Measurements from ENCODE around the gene RAP1GAP2. TPM values are rescaled to one million over a fixed set of nuclear protein-coding genes. Genes with fewer than 3 reads are reported as not detected.
A peak's percentile ranks its signal among the peaks of the same experiment; 100 is the strongest.

RAP1GAP2 gene
- polyA plus RNA-seq, 1 experiment, result 4.8 TPM

DNA sequence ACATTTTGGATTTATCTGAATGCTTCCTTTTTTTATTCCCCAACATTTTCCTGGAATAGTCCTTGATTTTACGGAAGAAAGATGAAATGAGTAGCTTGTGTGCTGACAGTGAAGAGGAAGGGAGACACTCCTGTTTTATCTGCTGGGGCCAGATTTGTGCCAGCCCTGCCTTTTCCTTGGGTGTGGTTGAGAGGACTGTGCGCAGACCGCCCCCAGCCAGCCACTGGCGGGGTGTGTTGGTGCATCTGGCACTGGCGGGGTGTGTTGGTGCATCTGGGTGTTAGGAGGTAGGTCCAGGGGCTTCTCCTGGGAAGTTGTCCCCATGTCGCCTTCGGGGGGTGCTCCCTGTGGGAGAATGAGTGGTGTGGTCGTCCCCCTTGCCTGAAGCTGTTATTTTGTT lies 39.5 kb downstream of the RAP1GAP2 start:
- Histone ChIP-seq H3K36me3 (ENCODE audit: control insufficient read depth, insufficient read depth, low read length) (no peaks in the 10 kb centered on the region), H3K4me3 (ENCODE audit: low read depth, low read length) (no peak overlapping the region), H3K27me3 (ENCODE audit: control insufficient read depth, insufficient read depth, low read length) (0 out of 2 replicates have a peak, but pooled peaks cover 1% of the 10 kb centered on the region)
- DNase-seq (ENCODE audit: low read depth), result no peak
- ChIA-PET POLR2A (no interaction called here), CTCF (interaction anchor here (0.6 to 5.0 kb wide), 3 partner anchors 9 to 203 kb away, joined by 4 to 34 read pairs (median 4); no protein-coding TSS in a partner anchor)
- TF ChIP-seq, protein P1, sequence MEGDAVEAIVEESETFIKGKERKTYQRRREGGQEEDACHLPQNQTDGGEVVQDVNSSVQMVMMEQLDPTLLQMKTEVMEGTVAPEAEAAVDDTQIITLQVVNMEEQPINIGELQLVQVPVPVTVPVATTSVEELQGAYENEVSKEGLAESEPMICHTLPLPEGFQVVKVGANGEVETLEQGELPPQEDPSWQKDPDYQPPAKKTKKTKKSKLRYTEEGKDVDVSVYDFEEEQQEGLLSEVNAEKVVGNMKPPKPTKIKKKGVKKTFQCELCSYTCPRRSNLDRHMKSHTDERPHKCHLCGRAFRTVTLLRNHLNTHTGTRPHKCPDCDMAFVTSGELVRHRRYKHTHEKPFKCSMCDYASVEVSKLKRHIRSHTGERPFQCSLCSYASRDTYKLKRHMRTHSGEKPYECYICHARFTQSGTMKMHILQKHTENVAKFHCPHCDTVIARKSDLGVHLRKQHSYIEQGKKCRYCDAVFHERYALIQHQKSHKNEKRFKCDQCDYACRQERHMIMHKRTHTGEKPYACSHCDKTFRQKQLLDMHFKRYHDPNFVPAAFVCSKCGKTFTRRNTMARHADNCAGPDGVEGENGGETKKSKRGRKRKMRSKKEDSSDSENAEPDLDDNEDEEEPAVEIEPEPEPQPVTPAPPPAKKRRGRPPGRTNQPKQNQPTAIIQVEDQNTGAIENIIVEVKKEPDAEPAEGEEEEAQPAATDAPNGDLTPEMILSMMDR (IDR thresholded peaks at IDR 0.05; ENCODE audit: insufficient read depth, low read depth, low read length), result no peak

DNA sequence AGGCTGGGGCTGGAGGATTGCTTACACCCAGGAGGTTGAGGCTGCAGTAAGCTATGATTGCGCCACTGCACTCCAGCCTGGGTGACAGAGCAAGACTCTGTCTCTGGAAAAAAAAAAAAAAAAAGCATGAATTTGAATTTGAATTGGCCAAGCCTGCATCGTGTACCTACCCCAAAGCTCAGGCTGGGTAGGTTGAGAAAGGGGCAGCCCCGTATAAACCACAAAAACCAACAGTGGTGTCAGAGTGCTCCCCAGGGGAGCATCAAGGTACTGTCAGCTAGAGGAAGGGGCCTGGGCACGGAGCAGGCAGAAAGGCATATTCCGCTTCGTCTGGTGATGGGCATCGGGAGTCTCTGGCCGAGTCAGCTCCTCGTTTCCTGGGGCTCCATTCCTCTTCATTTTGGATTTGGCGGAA lies 40.9 kb downstream of the RAP1GAP2 start:
- DNase-seq (ENCODE audit: low read depth), result no peak
- POLR2A ChIA-PET, result no interaction called here
- Histone ChIP-seq H3K4me3 (ENCODE audit: low read depth, low read length) (no peak overlapping the region), H3K36me3 (ENCODE audit: control insufficient read depth, insufficient read depth, low read length) (no peaks in the 10 kb centered on the region), H3K27me3 (ENCODE audit: control insufficient read depth, insufficient read depth, low read length) (0 out of 2 replicates have a peak, but pooled peaks cover 1% of the 10 kb centered on the region)
- CTCF ChIA-PET, result interaction anchor here (1.0 to 5.0 kb wide), 2 partner anchors 10 to 176 kb away, joined by 4 to 34 read pairs; no protein-coding TSS in a partner anchor
- TF ChIP-seq, protein P1 (IDR thresholded peaks at IDR 0.05; ENCODE audit: insufficient read depth, low read depth, low read length), result no peak

DNA sequence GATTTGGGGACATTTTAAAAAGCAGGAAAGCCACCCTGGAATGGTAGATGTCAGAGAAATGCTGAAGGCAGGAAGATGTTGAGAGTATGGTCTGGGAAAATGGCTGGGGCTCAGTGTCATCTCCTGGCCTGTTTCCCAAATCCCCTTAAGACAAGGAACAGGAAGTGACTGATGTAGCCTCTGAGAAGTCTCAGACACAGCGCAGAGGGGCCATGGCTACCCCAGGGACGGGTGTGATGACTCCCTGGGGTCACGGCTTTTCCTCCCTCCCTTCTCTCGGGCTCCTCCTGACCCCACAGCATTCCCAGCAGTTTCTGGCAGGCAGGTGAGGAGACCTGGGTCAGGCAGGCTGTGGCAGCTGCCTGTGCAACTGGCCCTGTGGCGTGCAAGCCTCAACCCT lies 45.4 kb downstream of the RAP1GAP2 start:
- TF ChIP-seq, protein P1 (IDR thresholded peaks at IDR 0.05; ENCODE audit: insufficient read depth, low read depth, low read length), result no peak
- no peak for DNase-seq (ENCODE audit: low read depth)
- Histone ChIP-seq H3K4me3 (ENCODE audit: low read depth, low read length) (no peak overlapping the region), H3K27me3 (ENCODE audit: control insufficient read depth, insufficient read depth, low read length) (no peaks in the 10 kb centered on the region), H3K36me3 (ENCODE audit: control insufficient read depth, insufficient read depth, low read length) (no peaks in the 10 kb centered on the region)
- ChIA-PET CTCF (no interaction called here), POLR2A (no interaction called here)

DNA sequence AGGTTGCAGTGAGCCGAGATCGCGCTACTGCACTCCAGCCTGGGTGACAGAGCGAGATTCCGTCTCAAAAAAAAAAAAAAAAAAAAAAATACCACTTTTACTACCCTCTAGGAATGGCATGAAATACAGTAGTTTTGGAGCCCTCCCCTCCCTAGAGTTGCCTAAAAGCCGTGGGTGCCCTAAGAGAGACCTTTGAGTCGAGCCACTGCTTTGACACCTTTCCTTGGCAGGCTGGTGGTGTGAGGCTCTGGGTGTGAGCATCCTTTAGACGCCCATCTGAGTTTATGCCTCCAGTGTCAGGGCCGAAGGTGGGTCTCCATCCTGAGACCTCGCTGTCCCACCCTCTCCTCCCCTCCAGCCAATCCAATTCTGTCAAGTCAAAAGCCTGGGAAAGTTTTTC lies 46.2 kb downstream of the RAP1GAP2 start:
- ChIA-PET POLR2A (no interaction called here), CTCF (interaction anchor here (0.6 kb wide), 1 partner anchor 31 kb away, joined by 3 read pairs; no protein-coding TSS in a partner anchor)
- Histone ChIP-seq H3K4me3 (ENCODE audit: low read depth, low read length) (no peak overlapping the region), H3K36me3 (ENCODE audit: control insufficient read depth, insufficient read depth, low read length) (no peaks in the 10 kb centered on the region), H3K27me3 (ENCODE audit: control insufficient read depth, insufficient read depth, low read length) (no peaks in the 10 kb centered on the region)
- DNase-seq (ENCODE audit: low read depth), result no peak
- TF ChIP-seq, protein P1 (IDR thresholded peaks at IDR 0.05; ENCODE audit: insufficient read depth, low read depth, low read length), result no peak

DNA sequence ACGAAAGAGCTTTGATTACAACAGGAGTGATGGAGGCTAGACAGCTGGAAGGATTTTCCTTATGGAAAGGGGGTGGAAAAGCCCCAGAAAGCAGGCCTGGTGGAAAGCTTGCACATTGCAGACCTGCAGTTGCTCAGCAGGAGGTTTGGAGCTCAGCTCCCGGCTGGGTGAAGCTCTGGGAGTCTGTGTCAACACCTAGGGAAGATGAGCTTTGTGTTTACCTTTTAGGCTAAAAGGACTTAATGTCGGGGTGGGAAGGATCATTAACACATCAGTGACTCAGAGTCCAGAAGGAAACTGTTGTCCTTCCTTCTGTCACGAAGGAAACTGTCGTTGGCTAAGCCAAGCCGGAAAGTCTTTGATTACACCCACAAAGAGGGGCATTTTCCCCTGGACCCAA lies 48.2 kb downstream of the RAP1GAP2 start:
- H3K4me3 ChIP-seq (ENCODE audit: low read depth, low read length), result no peak overlapping the region
- ChIA-PET CTCF (interaction anchor here (0.5 to 7.3 kb wide), 3 partner anchors 29 to 170 kb away, joined by 3 to 83 read pairs (median 3); no protein-coding TSS in a partner anchor), POLR2A (no interaction called here)
- no peaks in the 10 kb centered on the region for H3K36me3 ChIP-seq (ENCODE audit: control insufficient read depth, insufficient read depth, low read length)
- TF ChIP-seq, protein P1 (IDR thresholded peaks at IDR 0.05; ENCODE audit: insufficient read depth, low read depth, low read length), result 0 out of 2 replicates have a peak, but pooled peaks have one; percentile 13
- no peaks in the 10 kb centered on the region for H3K27me3 ChIP-seq (ENCODE audit: control insufficient read depth, insufficient read depth, low read length)
- DNase-seq (ENCODE audit: low read depth), result no peak
